Measurements from ENCODE around the gene WDFY4.

WDFY4 gene

GRCh38 chr10:48820231-48820630 lies 135.6 kb downstream of the WDFY4 start:
- DNase-seq, result no peak

DNA sequence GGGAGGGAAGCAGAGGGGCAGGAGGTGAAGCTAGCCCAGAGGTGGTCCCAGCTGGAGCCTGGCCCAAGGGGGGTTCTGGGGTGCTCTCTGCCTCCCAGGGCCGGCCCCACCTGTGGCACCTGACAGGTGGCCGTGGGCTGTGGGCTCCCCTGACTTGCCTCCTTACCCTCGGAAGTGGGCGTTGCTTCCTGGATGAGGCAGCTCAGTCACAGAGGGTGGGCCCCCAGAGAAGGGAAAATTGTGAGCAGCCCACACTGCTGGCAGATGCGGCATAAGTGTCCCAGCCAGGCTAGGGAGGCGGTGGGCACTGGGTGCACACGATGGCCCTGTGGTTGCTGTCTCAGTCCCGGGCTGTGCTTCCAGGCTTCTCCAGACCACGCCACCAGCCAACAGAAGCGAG lies 136.0 kb downstream of the WDFY4 start:
- DNase-seq, result no peak

DNA sequence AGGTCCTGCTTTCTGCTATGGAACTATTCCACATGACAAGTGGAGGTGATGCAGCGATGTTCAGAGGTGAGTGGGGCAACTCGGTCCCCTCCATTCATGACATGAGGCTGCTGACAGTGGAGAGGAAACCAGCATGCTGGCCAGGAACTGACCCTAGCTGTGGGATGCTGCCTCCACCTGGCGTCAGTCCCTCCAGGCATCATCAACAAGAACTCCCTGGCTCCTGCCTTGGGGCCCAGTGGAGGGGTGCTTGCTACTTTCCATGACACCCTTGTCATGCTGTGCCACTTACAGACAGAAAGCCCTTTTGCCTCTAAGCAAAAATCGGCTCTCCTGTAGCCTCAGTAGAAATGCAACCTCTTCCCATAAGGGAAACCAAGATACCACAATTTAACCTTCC lies 136.4 kb downstream of the WDFY4 start:
- DNase-seq, result no peak

- no peak for DNase-seq
Measured at GRCh38 chr10:48821692-48822091, 137.0 kb downstream of the WDFY4 start.

GRCh38 chr10:48833674-48834073 lies 149.0 kb downstream of the WDFY4 start:
- no peak for DNase-seq

DNA sequence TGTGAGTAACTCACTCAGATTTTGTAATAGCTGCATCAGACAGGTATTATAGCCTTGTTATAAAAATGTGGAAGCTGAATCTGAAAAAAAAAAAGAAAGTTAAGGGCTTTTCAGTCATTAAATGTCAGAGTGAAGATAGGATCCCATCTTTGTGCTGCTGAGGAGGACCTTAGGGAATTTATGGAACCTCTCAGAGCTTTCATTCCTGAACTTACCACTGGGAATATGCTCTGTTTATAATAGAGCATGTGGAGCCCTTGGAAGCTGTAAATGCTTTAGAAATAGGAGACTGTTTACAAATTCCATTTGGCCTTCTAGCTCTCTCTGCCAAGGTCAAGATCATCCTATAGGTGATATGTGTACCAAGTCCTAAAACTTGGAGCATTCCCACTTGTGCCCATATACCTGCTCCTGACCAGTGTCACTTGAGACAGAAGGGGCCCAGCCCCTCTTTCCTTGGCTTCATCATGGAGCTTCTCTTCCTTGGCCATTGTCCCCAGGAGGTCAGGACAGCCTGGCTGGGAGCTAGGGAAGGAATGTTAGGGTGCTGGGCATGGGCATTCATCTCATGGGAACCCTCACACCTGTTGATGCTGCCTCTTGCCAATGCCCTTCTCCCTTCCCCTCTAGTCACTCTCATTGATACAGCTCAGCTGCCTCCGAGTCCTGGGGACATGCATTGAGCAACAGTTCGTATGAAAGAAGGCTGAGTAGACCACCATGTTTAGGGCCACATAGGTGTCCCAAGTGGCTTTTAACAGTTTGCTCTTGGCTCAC lies 149.7 kb downstream of the WDFY4 start:
- no peak for DNase-seq

DNA sequence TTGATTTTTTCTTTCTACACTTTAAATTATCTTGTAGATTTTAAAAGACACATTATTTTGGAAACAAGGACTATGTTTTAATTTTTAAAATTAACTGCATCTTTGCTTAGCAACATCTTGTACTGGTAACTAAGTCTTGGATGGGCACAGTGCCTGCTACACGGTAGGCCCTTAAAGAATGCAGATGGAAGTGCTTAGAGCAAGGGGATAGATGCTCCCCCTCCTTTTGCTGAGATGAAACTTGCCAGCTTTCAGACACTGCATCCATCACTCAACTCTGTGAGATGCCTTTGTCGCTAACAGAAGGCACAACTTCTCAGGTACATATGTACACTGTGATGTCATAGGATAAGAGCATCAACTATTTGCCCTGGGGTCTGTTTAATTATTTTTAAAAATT lies 151.1 kb downstream of the WDFY4 start:
- no peak for DNase-seq

- no peak for DNase-seq
Measured at GRCh38 chr10:48836605-48837004, 151.9 kb downstream of the WDFY4 start.

DNA sequence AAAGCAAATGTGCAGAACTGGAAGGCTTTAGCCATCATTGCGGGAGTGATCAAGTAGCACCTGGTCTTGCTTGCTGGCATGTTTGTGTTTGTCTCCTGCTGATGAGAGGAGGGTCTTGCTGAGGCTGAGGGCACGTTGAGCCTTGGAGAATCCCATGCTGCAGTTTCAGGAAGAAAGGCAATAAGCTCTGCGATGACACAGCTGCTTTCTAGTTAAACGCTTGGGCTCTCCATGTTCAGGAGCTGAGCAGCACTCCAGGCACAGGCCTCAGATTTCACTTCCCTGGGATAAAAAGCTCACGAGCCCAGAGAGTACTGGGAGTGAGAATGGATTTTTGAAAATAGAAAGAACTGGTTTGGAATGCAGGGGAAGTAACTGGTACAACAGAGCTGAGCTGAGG lies 154.2 kb downstream of the WDFY4 start:
- no peak for DNase-seq

DNA sequence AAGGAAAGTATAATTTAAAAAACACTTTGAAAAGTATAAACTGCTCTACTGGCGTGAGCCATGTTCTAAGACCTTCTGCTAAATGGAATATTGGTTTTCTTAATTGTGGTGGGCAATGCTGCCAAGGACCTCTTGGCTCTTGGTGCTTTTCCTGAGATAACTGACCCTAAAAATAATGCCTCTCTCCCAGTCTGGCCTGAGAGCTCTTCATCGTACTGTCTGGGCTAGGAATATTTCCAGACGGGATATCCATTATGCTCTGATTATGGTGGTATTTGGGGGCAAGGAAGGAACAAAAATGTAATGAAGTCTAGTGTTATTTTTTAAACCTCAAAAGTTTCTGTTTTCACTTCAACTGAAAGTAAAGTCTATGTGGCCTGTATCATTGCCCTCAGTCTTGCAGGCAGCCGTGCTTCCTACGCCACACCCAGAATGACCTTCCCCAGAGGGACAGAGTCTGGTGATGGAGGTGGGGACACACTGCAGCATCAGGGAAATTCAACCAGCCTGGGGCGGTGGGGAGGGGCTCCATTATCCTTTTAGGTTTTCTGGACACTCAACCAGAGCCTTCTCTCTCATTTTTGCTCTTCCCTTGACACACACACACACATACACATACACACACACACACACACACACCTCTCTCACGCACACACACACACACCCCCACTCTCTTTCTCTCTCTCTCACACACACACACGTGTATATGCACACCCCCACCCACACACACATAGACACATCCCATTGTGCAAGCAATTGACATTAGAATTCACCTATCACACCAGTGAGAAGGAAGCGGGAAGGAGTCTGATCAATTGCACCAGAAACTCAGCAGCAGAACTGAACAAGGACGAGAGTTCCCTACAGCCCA lies 155.4 kb downstream of the WDFY4 start:
- DNase-seq, result no peak

GRCh38 chr10:48842231-48842630 lies 157.6 kb downstream of the WDFY4 start:
- no peak for DNase-seq

DNA sequence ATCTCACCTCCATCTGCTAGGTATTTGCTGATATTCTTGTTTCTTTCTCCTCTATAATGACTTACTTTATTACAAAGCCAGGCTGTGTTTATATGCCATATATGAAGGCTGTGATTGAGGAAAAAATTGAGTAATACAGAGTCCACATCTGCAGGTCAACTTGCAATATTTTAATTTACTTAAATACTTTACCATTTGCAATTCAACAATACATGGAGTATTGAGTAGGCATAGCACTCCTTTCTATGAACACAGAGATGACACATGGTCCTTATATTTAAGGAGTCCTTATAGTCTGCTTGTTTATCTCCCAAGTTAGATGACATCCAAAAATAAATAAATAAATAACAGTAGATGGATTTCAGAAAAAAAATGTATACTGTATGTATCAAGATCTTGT lies 158.5 kb downstream of the WDFY4 start:
- no peak for DNase-seq

DNA sequence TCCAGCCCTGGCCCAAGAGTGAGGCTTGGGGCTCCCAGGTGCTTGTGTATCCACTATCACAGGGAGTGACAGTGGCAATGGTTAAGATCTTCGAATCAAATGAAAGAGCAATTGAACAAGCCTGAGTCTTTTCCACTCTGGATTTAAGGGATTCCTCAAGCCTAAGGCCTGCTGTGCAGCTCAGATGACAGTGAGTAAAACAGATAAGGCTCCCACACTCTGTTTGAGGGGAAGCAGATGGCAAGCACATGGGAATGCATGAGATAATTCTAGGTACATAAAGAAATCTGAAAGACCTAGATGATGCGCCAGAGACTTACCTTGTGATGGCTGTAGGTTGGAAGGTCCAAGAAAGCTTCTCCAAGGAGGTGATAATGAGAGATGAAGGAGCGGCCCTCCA lies 159.9 kb downstream of the WDFY4 start:
- DNase-seq, result no peak

DNA sequence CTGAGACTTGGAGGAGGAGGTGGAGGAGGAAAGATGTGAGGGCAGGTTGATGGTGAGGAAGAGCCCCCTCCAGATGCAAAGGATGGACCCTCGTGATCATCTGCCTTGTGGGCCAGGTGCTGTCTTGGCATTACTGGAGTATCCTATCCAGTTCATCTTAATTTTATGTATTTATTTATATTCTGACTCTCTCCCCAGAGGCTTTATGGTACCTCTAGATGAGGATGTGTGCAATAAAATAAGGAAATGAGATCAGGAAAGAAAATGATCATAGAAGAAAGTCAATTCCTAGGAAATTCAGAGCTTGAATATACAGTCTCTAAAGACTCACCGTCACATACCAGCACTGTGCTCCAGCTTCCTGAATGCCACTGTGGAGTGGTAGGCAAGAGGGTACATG lies 160.8 kb downstream of the WDFY4 start:
- DNase-seq, result no peak

DNA sequence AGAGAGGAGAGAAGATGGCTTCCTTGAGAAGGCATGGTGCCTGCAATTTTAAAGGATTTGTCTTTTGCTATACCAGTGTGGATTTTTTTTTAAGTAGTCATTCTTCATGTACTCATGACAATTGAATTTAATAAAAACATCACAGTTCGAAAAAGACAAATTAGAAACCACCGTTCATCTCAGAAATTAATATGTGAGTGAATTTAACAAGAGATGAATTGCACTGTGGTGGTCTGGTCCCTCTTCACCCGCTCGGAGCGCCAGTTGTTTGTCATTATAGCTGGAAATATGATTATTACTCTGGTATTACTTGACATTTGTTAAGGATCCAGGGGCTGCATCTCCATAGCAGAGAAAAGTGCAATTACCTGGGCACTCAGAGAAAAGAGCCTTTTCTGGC lies 163.0 kb downstream of the WDFY4 start:
- no peak for DNase-seq

- DNase-seq, result no peak
Measured at GRCh38 chr10:48856855-48857254, 172.2 kb downstream of the WDFY4 start.

- DNase-seq, result no peak
Measured at GRCh38 chr10:48872234-48872633, 187.6 kb downstream of the WDFY4 start.

GRCh38 chr10:48878091-48878490 lies 193.4 kb downstream of the WDFY4 start:
- no peak for DNase-seq

GRCh38 chr10:48879451-48879850 lies 194.8 kb downstream of the WDFY4 start:
- no peak for DNase-seq

DNA sequence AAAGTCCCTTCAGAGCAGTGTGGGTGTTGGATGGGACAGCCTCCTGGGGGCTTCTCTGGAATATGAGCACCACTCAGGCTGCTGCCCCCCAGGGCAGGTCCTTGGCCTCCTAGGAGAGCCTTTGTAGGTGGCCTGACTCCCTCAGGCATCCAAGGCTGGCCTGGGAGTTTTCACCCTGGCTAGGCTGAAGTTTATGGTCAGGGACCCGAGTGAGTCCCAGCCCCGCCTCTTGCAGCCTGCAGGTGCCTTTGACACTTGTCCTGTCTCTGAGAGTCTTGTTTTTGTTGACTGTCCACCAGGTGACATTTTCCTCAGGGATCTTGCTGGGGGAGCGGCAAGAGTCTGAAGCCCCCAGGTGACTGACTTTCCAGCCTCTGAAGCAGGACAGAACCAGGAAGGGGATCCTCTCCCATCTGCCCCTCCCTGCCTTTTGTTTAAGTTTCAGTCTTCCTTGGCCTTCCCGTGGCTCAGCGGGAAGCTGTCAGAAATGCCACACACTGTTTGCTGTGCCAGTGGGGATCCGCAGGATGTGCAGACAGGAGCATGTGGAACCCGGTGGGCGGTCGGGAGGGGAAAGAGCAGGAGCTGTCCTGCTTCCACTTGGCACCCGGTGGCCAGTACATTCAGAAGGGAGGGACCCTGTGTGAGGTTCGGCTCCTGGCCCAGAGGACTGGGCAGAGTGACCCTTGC lies 195.5 kb downstream of the WDFY4 start:
- DNase-seq, result no peak

DNA sequence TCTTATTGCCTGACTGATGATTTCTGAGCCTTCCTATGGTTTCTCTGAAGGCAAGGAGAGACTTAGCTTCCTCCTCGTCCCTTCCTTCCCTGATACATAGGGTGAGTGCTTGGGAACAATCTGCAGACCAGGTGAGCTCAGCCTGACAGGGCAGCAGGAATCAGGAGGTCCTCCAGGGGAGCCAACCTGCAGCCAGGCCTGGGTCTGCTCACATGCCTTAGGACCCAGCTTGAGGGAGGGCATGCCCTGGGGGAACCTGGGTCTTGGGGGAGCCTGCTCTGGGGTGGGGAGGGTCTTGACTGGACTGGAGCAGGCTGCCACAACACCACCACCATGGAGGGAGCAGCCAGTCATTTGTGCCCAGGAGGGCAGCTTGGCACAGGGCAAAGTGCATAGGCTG lies 197.3 kb downstream of the WDFY4 start:
- no peak for DNase-seq

GRCh38 chr10:48882881-48883280 lies 198.2 kb downstream of the WDFY4 start:
- DNase-seq, result no peak

DNA sequence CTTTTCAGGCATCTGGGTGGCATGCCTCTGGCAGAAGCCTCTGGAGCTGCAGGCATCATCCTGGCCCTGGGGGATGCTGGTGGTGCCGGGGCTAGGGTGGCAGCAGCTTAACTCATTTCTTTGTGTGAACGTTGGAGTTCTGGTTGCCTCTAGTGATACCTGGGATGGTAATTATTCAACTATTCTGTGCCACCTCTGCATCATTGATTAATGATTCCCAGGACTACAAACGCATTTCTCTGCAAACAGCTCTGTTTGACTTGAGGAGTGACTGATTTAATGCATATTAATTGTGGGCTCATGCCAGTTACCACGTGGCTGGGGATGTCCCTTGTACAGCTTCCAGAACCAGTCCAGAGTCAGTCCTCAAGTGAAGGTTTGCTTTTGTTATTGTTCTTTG lies 199.0 kb downstream of the WDFY4 start:
- no peak for DNase-seq

Measured in stimulated activated CD4-positive, alpha-beta T cell treated with anti-CD3 and anti-CD28 coated beads, Interleukin-2, amount 100 ng/mL, for 48 hours (primary cell).